Measurements from ENCODE around the gene SHMT1.

DNA sequence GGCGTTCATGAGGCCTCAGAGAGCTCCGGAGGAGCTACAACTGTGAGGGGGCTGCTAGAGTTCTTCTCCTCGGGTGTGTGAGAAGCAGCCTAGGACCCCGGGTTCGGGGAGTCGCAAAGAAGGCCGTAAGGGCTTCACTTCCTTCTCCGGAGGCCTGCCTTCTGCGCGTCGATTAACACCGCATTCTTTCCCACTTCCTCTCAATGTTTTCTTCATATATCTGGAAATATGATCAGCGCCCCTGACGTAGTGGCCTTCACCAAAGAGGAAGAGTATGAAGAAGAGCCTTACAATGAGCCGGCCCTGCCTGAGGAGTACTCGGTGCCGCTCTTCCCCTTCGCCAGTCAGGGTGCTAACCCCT lies 47.8 kb downstream of the SHMT1 start:
- no peak for TF ChIP-seq EP300 (IDR thresholded peaks at IDR 0.05)
- TF ChIP-seq, protein P1, sequence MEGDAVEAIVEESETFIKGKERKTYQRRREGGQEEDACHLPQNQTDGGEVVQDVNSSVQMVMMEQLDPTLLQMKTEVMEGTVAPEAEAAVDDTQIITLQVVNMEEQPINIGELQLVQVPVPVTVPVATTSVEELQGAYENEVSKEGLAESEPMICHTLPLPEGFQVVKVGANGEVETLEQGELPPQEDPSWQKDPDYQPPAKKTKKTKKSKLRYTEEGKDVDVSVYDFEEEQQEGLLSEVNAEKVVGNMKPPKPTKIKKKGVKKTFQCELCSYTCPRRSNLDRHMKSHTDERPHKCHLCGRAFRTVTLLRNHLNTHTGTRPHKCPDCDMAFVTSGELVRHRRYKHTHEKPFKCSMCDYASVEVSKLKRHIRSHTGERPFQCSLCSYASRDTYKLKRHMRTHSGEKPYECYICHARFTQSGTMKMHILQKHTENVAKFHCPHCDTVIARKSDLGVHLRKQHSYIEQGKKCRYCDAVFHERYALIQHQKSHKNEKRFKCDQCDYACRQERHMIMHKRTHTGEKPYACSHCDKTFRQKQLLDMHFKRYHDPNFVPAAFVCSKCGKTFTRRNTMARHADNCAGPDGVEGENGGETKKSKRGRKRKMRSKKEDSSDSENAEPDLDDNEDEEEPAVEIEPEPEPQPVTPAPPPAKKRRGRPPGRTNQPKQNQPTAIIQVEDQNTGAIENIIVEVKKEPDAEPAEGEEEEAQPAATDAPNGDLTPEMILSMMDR (IDR thresholded peaks at IDR 0.05), result no peak
- no peak for TF ChIP-seq POLR2A (IDR thresholded peaks at IDR 0.05; ENCODE audit: low read depth)
- TF ChIP-seq POLR2AphosphoS5 (IDR thresholded peaks at IDR 0.05), result no peak

All from esophagus muscularis mucosa (tissue), 4 donors.